HG02798 (cell line): ENCODE measurements around the gene KRT33A.
"Not testable (repeated sequence)": the region's sequence is repeated elsewhere in the genome, so short reads cannot be mapped to it uniquely, and the experiment has no call there.

ENCODE experiments used
- ATAC-seq: cut with Tn5 transposase; IDR thresholded peaks from one replicate; pipeline ENCODE4 v1.9.1; 2021; ENCODE audit warnings: mild to moderate bottlenecking; ENCODE audit not compliant: unreplicated experiment, poor library complexity

The KRT33A gene

GRCh38 chr17:41350381-41350878 lies at the start of gene KRT33A:
Gene KRT33A (minus strand): TSS chr17:41350828. CDS start chr17:41350767, 61 bp downstream.
- ATAC-seq: not testable (repeated sequence)

DNA sequence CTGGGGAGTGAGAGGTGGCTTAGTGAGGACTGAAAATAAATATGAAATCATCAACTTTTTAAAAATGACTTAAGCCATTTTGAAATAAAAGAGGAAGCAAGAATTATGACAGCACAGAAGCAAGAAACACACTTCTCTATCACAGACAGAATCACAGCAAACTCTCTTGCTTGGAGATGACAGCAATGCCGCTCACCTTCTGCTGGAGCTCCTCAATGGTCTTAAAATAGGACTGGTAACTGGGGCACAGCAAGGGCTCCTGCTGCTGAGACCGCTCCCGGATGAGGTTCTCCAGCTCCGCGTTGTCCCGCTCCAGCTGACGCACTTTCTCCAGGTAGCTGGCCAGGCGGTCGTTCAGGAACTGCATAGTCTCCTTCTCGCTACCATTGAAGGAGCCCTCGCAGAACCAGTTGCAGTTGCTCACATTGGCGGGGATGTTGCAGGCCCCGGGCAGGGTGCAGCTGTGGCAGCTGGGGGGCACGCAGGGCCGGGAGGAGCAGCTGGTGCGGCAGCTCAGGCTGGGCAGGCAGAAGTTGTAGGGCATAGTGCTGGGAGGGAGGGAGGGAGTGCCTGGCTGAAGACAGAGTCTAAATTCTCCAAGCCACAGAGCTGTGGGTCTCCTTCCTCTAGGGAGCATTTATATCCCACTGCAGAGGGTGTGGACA lies 46.5 kb upstream of the KRT33A start, which contains the start of gene KRT31:
TSS of gene KRT31 (minus strand) at position 613 of the 665 bp plus-strand sequence. CDS start at position 544, 69 bp downstream.
- ATAC-seq: no peak

GRCh38 chr17:41396340-41396739 lies 45.7 kb upstream of the KRT33A start:
- ATAC-seq: no peak

- no peak for ATAC-seq
These were observed 45.0 kb upstream of the KRT33A start for GRCh38 chr17:41395611-41396010.

- ATAC-seq: not testable (repeated sequence)
These were observed 44.4 kb upstream of the KRT33A start for GRCh38 chr17:41395044-41395443.

GRCh38 chr17:41394254-41394996 lies 43.8 kb upstream of the KRT33A start:
- no peak for ATAC-seq

GRCh38 chr17:41393826-41394225 lies 43.2 kb upstream of the KRT33A start:
- no peak for ATAC-seq

- no peak for ATAC-seq
These were observed 42.7 kb upstream of the KRT33A start for GRCh38 chr17:41393294-41393693.

GRCh38 chr17:41392278-41392677 lies 41.6 kb upstream of the KRT33A start:
- ATAC-seq: no peak

GRCh38 chr17:41391535-41391934 lies 40.9 kb upstream of the KRT33A start:
- no peak for ATAC-seq

- ATAC-seq: no peak
These were observed 39.8 kb upstream of the KRT33A start for GRCh38 chr17:41390411-41390938.

DNA sequence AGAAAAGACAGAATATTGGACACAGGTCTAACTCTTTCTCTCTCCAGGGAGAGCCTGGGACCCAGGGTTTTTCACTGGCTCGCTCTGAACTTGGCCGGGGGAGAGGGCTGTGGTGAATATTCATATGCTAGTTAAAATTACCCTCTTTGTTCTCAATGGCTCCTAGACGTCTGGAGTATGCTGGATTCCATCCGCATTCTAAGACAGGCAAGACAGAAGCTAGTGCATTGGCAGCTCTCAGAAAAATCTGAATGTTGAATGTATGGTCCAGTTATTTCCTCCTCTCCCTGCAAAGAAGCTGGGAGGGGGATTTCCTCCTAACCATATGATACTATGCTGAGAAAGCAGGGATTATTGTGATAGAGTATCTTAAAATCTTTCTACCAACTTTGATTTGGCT lies 37.0 kb upstream of the KRT33A start:
- ATAC-seq: no peak

- ATAC-seq: no peak
These were observed 35.6 kb upstream of the KRT33A start for GRCh38 chr17:41386227-41386626.

GRCh38 chr17:41383690-41384089 lies 33.1 kb upstream of the KRT33A start:
- no peak for ATAC-seq

DNA sequence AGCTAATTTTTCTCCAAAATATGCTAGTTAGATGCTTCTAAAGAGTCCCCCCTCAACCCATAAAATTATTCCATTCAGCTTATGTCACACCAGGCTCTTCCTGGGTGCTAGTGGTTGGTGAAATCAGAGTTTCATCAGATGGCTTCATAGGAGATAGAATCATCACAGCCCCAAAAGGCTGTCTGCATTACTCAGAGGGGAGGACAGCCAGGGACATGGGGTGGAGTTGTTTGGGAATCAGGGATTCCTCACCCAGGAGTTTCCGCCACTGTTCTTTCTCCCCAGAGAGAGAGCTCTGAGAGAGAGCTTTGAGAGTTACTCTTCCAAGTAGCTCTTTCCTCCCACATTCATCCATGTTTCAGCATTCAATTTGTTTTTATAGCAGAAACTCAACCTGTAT lies 31.8 kb upstream of the KRT33A start:
- ATAC-seq: no peak

- ATAC-seq: not testable (repeated sequence)
These were observed 31.3 kb upstream of the KRT33A start, which contains the start of gene KRT34 for GRCh38 chr17:41381943-41382342. Gene KRT34 (minus strand): TSS chr17:41382306. CDS start chr17:41382246, 60 bp downstream.

- not testable (repeated sequence) for ATAC-seq
These were observed 29.5 kb upstream of the KRT33A start for GRCh38 chr17:41380091-41380490.

DNA sequence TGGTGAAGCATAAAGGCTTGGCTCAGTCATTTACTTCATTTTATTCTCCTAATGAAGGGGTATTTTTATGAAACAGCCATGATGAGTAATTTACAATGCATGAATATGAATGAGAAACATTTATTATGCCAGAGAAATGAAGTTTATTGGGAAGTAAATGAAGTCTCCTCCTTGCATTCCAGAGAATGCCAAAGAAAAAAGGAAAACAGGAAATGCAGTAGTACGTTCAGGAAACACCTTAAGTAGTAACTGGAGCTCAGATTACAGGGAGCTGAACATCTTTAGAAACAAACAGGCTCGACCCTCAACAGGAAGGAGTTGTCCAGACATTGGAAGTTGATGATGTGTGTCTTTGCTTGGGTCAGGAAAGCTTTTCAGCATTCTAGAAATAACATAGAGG lies 26.9 kb upstream of the KRT33A start:
- no peak for ATAC-seq

GRCh38 chr17:41369713-41370112 lies 19.1 kb upstream of the KRT33A start, which contains the start of gene KRT33B:
Gene KRT33B (minus strand): TSS chr17:41369813. CDS start chr17:41369750, 63 bp downstream.
- ATAC-seq: no peak

- no peak for ATAC-seq
These were observed 18.4 kb upstream of the KRT33A start for GRCh38 chr17:41369023-41369422.
